Measurements from ENCODE around the gene KDSR.

KDSR gene

DNA sequence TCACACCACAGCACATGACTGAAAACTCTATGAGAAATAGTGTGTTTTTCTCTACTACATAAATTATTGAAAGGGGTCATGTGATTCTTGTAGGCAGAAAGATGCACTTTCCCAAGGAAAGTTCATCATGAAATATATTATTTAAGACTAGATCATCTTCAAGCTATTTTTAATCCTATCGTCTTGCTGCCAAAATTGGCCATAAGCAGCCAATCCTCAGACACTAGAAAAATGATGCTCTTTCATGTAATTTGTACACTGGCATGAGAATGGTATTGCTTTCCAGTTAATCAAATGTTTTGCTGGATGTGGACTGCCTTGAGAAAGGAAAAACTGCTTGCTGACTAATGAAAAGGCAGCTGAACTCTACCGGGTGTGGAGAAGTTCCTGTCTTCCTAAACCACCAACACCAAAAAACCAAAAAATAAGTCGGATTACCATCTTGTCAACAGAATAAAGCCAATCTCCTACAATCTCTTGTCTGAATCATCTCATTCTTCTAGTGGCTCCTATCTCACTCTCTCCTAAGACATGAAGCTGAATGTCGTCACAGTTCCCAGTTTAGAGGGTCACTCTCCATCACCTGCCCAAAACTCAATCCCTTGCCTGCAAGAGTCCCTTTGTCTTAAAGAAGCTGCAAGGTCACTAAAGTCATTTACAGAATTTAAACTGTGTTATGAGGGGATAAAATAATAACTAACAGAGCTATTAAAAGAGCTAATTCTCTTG is 52.8 kb downstream of the KDSR start:
- TF ChIP-seq, protein P1, sequence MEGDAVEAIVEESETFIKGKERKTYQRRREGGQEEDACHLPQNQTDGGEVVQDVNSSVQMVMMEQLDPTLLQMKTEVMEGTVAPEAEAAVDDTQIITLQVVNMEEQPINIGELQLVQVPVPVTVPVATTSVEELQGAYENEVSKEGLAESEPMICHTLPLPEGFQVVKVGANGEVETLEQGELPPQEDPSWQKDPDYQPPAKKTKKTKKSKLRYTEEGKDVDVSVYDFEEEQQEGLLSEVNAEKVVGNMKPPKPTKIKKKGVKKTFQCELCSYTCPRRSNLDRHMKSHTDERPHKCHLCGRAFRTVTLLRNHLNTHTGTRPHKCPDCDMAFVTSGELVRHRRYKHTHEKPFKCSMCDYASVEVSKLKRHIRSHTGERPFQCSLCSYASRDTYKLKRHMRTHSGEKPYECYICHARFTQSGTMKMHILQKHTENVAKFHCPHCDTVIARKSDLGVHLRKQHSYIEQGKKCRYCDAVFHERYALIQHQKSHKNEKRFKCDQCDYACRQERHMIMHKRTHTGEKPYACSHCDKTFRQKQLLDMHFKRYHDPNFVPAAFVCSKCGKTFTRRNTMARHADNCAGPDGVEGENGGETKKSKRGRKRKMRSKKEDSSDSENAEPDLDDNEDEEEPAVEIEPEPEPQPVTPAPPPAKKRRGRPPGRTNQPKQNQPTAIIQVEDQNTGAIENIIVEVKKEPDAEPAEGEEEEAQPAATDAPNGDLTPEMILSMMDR (IDR thresholded peaks at IDR 0.05; ENCODE audit: insufficient read depth, low read length, missing control alignments) = no peak
- DNase-seq (ENCODE audit: low read depth, low spot score) = no peak
- no peak overlapping the region for H3K4me3 ChIP-seq (ENCODE audit: low read depth, low read length)
- CTCF ChIA-PET = interaction anchor here (1.1 to 1.7 kb wide), 4 partner anchors 9 to 183 kb away, joined by 3 to 18 read pairs (median 6); no protein-coding TSS in a partner anchor
- POLR2A ChIA-PET = no interaction called here

DNA sequence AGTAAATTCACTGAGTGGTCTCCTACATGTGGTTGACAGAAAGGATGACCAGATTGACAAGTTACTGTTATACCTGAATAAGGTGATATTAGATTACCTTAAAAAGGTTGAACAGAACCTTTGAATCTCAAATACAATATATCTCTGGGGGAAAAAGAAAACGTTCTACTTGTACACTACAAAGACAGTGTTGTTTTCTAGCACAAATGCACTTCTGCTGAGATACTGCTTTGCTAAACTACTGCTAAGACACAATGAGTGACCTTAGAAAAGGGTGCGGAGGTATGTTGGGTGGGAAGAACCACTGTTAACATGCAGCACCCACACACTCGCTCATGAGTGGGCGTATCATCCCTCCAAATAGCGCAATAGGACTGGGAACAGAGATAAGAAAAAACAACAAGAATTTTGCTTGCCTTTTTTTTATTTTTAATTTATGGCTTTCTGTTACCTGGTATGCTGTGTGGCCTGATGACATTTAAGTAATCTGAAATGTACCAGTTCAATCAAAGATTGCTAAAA is 53.5 kb downstream of the KDSR start:
- TF ChIP-seq, protein P1 (IDR thresholded peaks at IDR 0.05; ENCODE audit: insufficient read depth, low read length, missing control alignments) = no peak
- H3K4me3 ChIP-seq (ENCODE audit: low read depth, low read length) = no peak overlapping the region
- POLR2A ChIA-PET = no interaction called here
- no peak for DNase-seq (ENCODE audit: low read depth, low spot score)
- CTCF ChIA-PET = interaction anchor here (1.1 to 1.6 kb wide), 3 partner anchors 9 to 182 kb away, joined by 3 to 18 read pairs (median 7); no protein-coding TSS in a partner anchor

- TF ChIP-seq, protein P1 (IDR thresholded peaks at IDR 0.05; ENCODE audit: insufficient read depth, low read length, missing control alignments) = no peak
- no peak overlapping the region for H3K4me3 ChIP-seq (ENCODE audit: low read depth, low read length)
- CTCF ChIA-PET = interaction anchor here (2.2 kb wide), 1 partner anchor 10 kb away, joined by 12 read pairs; no protein-coding TSS in a partner anchor
- POLR2A ChIA-PET = no interaction called here
- no peak for DNase-seq (ENCODE audit: low read depth, low spot score)
These were observed 54.1 kb downstream of the KDSR start for GRCh38 chr18:63312737-63313395.

- DNase-seq (ENCODE audit: low read depth, low spot score) = no peak
- ChIA-PET POLR2A (no interaction called here), CTCF (interaction anchor here (1.6 to 2.2 kb wide), 2 partner anchors 11 to 180 kb away, joined by 4 to 12 read pairs; no protein-coding TSS in a partner anchor)
- no peak overlapping the region for H3K4me3 ChIP-seq (ENCODE audit: low read depth, low read length)
- TF ChIP-seq, protein P1 (IDR thresholded peaks at IDR 0.05; ENCODE audit: insufficient read depth, low read length, missing control alignments) = no peak
These were observed 55.0 kb downstream of the KDSR start for GRCh38 chr18:63312019-63312409.

- H3K4me3 ChIP-seq (ENCODE audit: low read depth, low read length) = no peak overlapping the region
- ChIA-PET CTCF (interaction anchor here (1.6 to 2.2 kb wide), 2 partner anchors 11 to 180 kb away, joined by 4 to 12 read pairs; no protein-coding TSS in a partner anchor), POLR2A (no interaction called here)
- no peak for DNase-seq (ENCODE audit: low read depth, low spot score)
- TF ChIP-seq, protein P1 (IDR thresholded peaks at IDR 0.05; ENCODE audit: insufficient read depth, low read length, missing control alignments) = no peak
These were observed 55.6 kb downstream of the KDSR start for GRCh38 chr18:63311118-63312018.
